Prostate gland (tissue), 2 donors: ENCODE measurements around the gene EXOSC7. TPM values are rescaled to one million over a fixed set of nuclear protein-coding genes. Genes with fewer than 3 reads are reported as not detected.
A peak's percentile ranks its signal among the peaks of the same experiment; 100 is the strongest.

Source experiments
- DNase-seq: peaks from one replicate; pipeline ENCODE4 v3.0.0-alpha.2; 2019; ENCODE audit warnings: low spot score
- H3K27ac ChIP-seq, 2 donors: fragments of 200-600 bp; sonication (generic); 2 replicates each; pipeline ENCODE4 v1.5.1; 2017 to 2019
- H3K27me3 ChIP-seq: fragments of 200-600 bp; sonication (generic); replicated peaks from 2 replicates; pipeline ENCODE4 v1.5.1; 2019; ENCODE audit not compliant: insufficient read depth
- H3K36me3 ChIP-seq, 2 donors: fragments of 200-600 bp; sonication (generic); 1 replicate in 1 of 2; 2 replicates in 1 of 2; pipeline versions ENCODE4 v1.5.1 to v1.8.1; 2017 to 2019
- H3K4me1 ChIP-seq: fragments of 200-600 bp; sonication (generic); replicated peaks from 2 replicates; pipeline ENCODE4 v1.5.1; 2019
- H3K4me3 ChIP-seq, 2 donors: fragments of 200-600 bp; sonication (generic); 2 replicates each; pipeline ENCODE4 v1.5.1; 2017 to 2019
- H3K9me3 ChIP-seq: fragments of 200-600 bp; sonication (generic); 2 replicates; pipeline ENCODE4 v1.5.1; 2017
- POLR2A ChIP-seq: fragments of 450-650 bp; IDR thresholded peaks from one replicate; pipeline ENCODE4 v1.6.1; 2016; ENCODE audit warnings: antibody characterized with exemption, mild to moderate bottlenecking
- POLR2AphosphoS5 ChIP-seq: sonication (generic); formaldehyde crosslinking; IDR thresholded peaks from one replicate; pipeline ENCODE4 v1.6.1; 2017; ENCODE audit warnings: antibody characterized with exemption
- WGBS: methylation state at CpG from one replicate; pipeline ENCODE4 v1.1.5; 2018; 5-methylcytosine and 5-hydroxymethylcytosine counted together
- intact Hi-C: fragments of 100-400 bp; cut with DNase I; formaldehyde crosslinking; loops from one replicate; pipeline ENCODE4 v1.14.2; 2022
- total RNA-seq, 2 donors: library from RNA; depleted of rRNA; stranded (reverse); fragments of >200 nt; gene quantifications; one replicate each; pipeline ENCODE4 v1.1.0, GENCODE V29; 2016
- TF ChIP-seq, protein P1 (sequence below), 4 experiments: fragments of 200-600 bp in 2 of 4; fragments of 450-650 bp in 2 of 4; sonication (generic) in 2 of 4; IDR thresholded peaks; 1 replicate in 3 of 4; 2 replicates in 1 of 4; pipeline ENCODE4 v1.5.1; 2016 to 2019; ENCODE audit warnings: antibody characterized with exemption in 4 of 4, mild to moderate bottlenecking in 2 of 4, moderate library complexity in 2 of 4

EXOSC7 gene
- total RNA-seq, 2 donors from 2014 or later, result 55.2 to 56.2 TPM

DNA sequence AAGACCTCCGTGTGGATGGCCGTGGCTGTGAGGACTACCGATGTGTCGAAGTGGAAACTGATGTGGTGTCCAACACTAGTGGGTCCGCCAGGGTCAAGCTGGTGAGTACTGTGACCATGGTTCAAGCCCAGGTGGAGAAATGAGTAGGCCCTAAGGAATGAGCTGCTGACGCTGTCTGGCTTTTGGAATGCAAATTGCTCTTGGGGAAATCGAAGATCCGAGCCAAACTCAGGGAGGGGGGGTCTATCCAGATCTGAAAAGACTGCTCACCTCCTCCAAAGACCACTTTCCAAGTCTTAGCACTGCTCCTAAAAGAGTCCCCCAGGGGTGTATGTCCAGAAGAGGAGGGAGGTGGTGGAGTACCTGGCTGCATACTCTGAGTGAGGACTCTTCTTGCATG lies 13.1 kb downstream of the EXOSC7 start:
- no peaks in the 10 kb centered on the region for H3K9me3 ChIP-seq
- no peaks in the 10 kb centered on the region for H3K4me1 ChIP-seq
- DNase-seq, result no peak
- H3K4me3 ChIP-seq, result no peak overlapping the region
- H3K27me3 ChIP-seq, result no peaks in the 10 kb centered on the region
- intact Hi-C loops, result no loop called here
- TF ChIP-seq POLR2AphosphoS5 (no peak), POLR2A (no peak)
- TF ChIP-seq, protein P1, sequence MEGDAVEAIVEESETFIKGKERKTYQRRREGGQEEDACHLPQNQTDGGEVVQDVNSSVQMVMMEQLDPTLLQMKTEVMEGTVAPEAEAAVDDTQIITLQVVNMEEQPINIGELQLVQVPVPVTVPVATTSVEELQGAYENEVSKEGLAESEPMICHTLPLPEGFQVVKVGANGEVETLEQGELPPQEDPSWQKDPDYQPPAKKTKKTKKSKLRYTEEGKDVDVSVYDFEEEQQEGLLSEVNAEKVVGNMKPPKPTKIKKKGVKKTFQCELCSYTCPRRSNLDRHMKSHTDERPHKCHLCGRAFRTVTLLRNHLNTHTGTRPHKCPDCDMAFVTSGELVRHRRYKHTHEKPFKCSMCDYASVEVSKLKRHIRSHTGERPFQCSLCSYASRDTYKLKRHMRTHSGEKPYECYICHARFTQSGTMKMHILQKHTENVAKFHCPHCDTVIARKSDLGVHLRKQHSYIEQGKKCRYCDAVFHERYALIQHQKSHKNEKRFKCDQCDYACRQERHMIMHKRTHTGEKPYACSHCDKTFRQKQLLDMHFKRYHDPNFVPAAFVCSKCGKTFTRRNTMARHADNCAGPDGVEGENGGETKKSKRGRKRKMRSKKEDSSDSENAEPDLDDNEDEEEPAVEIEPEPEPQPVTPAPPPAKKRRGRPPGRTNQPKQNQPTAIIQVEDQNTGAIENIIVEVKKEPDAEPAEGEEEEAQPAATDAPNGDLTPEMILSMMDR (IDR thresholded peaks at IDR 0.05), result no peak
- no peaks in the 10 kb centered on the region for H3K36me3 ChIP-seq
- WGBS, result 91% methylated on average over 8 of the region's 8 CpGs
- H3K27ac ChIP-seq, result no peak overlapping the region

DNA sequence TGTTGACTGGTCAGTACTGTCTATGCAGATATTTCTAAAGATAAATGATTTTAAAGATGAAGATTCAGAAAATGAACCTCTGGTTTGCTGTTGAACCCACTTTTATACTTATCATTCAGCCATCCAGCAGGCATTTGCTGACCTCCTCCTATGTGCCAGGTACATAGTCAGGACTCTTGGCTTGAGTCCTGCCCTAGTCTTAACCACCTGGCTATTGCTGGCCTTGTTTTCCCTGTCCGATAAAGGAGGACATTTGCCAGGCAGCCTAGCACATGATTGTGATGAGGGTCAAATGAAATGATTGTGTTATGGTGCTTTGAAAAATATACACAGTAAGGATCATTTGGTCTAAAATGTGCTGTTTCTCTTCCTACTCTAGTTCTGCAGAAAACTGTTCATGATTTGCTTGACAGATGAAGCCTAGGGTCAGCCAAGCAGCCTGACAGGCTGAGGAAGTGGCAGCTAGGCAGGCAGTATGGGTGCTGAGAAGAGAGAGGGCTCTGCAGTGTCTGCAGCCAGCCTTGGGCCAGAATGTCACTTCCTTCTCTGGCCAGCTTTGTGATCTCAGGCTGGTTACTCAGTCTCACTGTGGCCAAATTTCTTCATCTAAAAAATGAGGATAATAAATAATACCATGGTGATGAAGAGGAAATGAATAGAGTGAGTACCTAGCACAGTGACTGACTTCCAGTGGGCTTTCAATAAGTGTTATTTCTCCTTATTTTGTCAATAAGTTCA lies 13.8 kb downstream of the EXOSC7 start:
- 78% methylated on average over 1 of the region's 1 CpG for WGBS
- no peaks in the 10 kb centered on the region for H3K4me1 ChIP-seq
- no peaks in the 10 kb centered on the region for H3K27me3 ChIP-seq
- no peaks in the 10 kb centered on the region for H3K9me3 ChIP-seq
- H3K27ac ChIP-seq, result no peak overlapping the region
- no peak overlapping the region for H3K4me3 ChIP-seq
- no peak for TF ChIP-seq POLR2A
- no peaks in the 10 kb centered on the region for H3K36me3 ChIP-seq
- intact Hi-C loops, result no loop called here
- DNase-seq, result no peak

DNA sequence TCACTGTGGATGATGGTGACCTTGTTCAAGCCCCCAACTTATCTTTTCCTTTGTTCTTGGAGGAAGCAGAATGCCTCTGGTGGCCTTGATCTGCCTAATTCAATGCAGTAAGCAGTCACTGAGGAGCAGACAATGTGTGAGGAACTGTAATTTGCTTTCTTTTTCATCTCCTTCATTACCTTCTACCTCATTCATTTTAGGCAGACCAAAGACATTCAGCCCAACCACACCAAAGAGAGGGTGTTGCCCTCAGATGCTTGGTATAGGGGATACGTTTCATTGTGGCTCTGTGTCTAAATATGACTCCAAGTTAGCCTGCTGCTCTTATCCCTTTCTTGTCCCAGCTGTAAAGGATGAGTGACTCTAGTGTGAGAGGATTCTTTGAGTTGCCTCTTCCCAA lies 15.3 kb downstream of the EXOSC7 start:
- intact Hi-C loops, result no loop called here

DNA sequence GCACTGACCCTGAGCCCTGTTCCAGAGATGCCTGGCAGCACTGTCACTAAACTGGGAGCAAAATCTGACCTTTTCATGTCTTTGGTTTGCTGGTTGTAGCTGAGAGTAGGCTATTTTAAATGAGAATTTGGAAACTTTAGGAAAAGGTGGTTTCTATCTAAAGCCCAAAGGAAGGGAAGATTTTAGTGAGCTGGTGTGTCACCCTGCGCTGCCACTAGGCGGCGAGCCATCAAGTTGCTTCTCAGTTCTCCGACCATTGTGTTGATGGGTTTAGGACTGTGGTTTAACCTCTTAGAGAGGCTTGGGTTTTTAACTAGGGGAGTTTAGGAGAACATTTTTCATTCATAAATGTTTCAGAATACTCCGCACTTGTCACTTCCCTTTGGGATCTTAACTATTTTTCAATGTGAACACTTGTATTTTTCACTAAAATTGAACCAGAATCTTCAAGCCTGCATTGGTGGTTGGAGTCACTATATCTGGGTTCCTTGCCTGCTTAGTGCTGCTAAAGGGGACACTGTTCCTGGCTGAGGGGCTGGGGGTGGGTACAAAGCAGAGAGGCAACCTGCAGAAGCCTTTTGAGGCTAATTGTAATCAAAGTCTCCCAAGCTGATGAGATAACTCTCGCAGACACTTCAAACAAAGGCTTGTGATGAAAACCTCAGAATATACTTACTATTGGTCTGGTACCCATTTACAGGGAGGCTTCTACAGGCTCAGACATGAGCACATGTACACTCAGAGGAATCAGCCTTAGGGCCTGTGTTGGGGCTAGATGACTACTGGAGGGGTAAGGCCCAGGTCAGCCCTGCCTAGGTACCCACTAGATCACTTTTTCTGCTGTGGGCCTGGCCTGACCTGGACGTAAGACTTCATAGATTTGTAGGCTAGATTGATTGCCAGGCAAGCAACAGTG lies 16.8 kb downstream of the EXOSC7 start:
- H3K9me3 ChIP-seq, result no peaks in the 10 kb centered on the region
- DNase-seq, result no peak
- no peaks in the 10 kb centered on the region for H3K4me1 ChIP-seq
- H3K36me3 ChIP-seq, result no peaks in the 10 kb centered on the region
- no peak for TF ChIP-seq POLR2A
- TF ChIP-seq, protein P1 (IDR thresholded peaks at IDR 0.05), result peak in 2 of 4 experiments; percentile 18 to 36
- 68% methylated on average over 7 of the region's 7 CpGs for WGBS
- intact Hi-C loops, result no loop called here
- no peak overlapping the region for H3K27ac ChIP-seq
- no peaks in the 10 kb centered on the region for H3K27me3 ChIP-seq
- H3K4me3 ChIP-seq, result no peak overlapping the region

More for the DNA sequence above, 15.3 kb downstream of the EXOSC7 start:
- no peak overlapping the region for H3K27ac ChIP-seq
- no peaks in the 10 kb centered on the region for H3K27me3 ChIP-seq
- TF ChIP-seq POLR2AphosphoS5 (no peak), POLR2A (no peak)
- TF ChIP-seq, protein P1 (IDR thresholded peaks at IDR 0.05), result no peak
- H3K4me3 ChIP-seq, result no peak overlapping the region
- H3K9me3 ChIP-seq, result no peaks in the 10 kb centered on the region
- H3K36me3 ChIP-seq, result no peaks in the 10 kb centered on the region
- DNase-seq, result no peak
- WGBS, result 88% methylated on average over 1 of the region's 1 CpG
- H3K4me1 ChIP-seq, result no peaks in the 10 kb centered on the region

DNA sequence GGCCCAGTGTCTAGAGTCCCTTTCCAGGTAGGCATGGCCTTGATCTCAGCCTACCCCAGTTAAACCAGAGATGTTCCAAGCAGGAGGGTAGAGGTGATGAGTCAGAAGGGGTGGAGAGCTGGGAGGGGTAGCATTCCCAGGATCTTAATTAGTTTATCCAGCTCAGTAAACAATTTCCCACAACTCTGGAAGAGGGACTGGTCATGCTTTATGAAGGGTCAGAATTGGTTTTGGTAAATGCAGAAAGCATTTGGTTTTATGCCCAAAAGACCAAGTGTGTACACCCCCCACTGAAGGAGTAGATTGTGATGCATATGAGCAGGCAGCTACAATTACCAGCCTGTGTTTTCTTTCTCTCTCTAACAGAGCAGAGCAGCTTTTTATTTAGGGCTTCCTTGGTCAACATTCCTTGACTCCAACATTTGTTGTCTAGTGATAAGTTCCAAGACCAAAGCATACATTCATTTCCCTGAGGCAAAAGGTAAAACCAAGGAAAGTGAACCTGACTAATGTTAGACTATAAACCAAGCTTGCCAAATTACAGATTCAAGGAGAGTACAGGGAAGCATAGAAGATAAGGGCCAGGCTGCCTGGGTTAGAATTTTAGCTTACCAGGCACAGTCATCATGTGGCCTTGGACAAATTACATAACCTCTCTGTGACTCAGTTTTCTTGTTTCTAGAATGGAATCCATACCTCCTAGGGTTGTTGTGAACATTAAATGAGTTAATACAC lies 17.6 kb downstream of the EXOSC7 start:
- Histone ChIP-seq H3K9me3 (no peaks in the 10 kb centered on the region), H3K27ac (no peak overlapping the region), H3K27me3 (no peaks in the 10 kb centered on the region), H3K4me3 (no peak overlapping the region), H3K36me3 (no peaks in the 10 kb centered on the region), H3K4me1 (no peaks in the 10 kb centered on the region)
- TF ChIP-seq, protein P1 (IDR thresholded peaks at IDR 0.05), result no peak
- TF ChIP-seq POLR2A (no peak), POLR2AphosphoS5 (no peak)
- no peak for DNase-seq
- intact Hi-C loops, result no loop called here
